Measurements from ENCODE around the gene QSOX2.

Gene QSOX2

DNA sequence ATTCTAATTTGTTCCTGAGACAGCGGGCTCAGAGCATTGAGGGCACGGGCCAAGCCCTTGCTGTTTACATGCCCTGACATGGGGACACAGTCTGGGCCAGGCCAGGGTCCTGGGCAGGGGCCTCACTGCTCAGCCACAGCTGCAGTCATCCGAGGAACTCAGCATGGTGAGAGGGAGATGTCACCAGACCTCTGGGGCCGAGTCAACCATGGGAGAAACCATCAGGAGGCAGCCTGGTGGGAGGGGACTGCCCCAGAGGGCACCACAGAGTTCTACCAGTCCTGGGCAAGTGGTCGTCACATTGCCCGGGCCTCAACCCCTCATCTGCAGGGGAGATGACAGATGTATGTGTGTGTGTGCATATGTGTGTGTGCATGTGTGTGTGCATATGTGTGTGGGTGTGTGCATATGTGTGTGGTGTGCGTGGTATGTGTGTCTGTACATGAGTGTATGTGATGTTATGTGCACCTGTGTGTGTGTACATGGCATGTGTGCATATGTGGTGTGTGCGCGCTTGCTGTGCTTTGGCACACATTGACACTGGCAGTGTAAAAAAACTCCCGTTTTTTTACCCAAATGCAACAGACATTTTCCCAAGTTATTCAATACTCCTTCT is 84.5 kb downstream of the QSOX2 start:
- Histone ChIP-seq H3K36me3 (ENCODE audit: control insufficient read depth, insufficient read depth, low read length) (no peaks in the 10 kb centered on the region), H3K27ac (ENCODE audit: insufficient read depth, low read length, poor library complexity, severe bottlenecking) (no peak overlapping the region), H3K4me3 (ENCODE audit: insufficient read depth, low read depth, low read length, poor library complexity, severe bottlenecking) (no peak overlapping the region), H3K27me3 (replicated peaks; ENCODE audit: control insufficient read depth, insufficient read depth, low read length, poor library complexity, severe bottlenecking) (peaks cover 7% of the 10 kb centered on the region), H3K4me1 (ENCODE audit: control insufficient read depth, insufficient read depth, low read length, poor library complexity, severe bottlenecking) (no peaks in the 10 kb centered on the region), H3K9me3 (ENCODE audit: control insufficient read depth, low read length) (no peaks in the 10 kb centered on the region)
- no peak for DNase-seq

DNA sequence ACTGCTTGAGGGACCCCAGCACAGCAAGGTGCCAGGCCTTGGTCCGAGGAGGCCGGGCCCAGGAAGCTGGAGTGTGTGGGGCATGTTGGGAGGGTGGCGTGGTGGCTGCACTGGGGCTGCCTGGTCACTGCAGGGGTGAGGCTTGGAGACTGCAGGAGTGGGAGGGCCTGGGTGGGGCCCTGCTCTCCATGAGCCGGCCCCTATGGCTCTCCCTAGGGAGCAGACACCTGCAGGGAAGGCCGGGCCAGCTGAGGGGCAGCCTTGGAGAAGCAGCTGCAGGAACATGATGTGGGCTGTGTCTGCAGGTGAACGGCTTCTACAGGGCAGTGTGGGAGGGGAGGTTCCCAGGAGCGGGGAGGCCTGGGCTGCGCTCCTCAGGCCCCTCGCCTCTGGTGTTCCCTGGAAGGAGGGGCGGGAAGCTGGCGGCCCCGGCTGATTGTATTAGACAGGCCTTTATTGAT is 85.2 kb downstream of the QSOX2 start:
- peaks cover 8% of the 10 kb centered on the region for H3K27me3 ChIP-seq (replicated peaks; ENCODE audit: control insufficient read depth, insufficient read depth, low read length, poor library complexity, severe bottlenecking)
- DNase-seq: no peak
- H3K36me3 ChIP-seq (ENCODE audit: control insufficient read depth, insufficient read depth, low read length): no peaks in the 10 kb centered on the region
- H3K27ac ChIP-seq (ENCODE audit: insufficient read depth, low read length, poor library complexity, severe bottlenecking): no peak overlapping the region
- no peaks in the 10 kb centered on the region for H3K4me1 ChIP-seq (ENCODE audit: control insufficient read depth, insufficient read depth, low read length, poor library complexity, severe bottlenecking)
- H3K9me3 ChIP-seq (ENCODE audit: control insufficient read depth, low read length): no peaks in the 10 kb centered on the region
- no peak overlapping the region for H3K4me3 ChIP-seq (ENCODE audit: insufficient read depth, low read depth, low read length, poor library complexity, severe bottlenecking)

DNA sequence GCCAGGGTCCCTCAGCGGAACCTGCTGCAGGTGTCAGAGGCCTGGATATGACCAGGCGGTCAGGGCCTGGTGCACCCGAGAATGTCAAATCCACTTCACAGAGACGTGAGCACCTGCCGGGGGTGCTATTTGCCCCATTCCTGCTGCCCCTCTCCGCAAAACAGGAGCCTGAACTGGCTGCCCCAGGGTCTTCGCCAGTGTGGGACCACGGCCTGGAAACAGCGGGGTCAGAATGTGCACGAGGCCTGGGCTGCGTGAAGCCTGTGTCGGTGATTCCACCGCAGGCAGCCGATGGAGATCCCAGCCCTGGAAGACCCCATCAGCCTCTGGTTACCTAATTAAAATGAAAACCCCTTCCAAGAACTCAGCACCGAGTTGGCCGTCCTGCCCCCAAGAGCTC is 85.8 kb downstream of the QSOX2 start:
- Histone ChIP-seq H3K27ac (ENCODE audit: insufficient read depth, low read length, poor library complexity, severe bottlenecking) (no peak overlapping the region), H3K9me3 (ENCODE audit: control insufficient read depth, low read length) (no peaks in the 10 kb centered on the region), H3K27me3 (replicated peaks; ENCODE audit: control insufficient read depth, insufficient read depth, low read length, poor library complexity, severe bottlenecking) (peaks cover 8% of the 10 kb centered on the region), H3K4me3 (ENCODE audit: insufficient read depth, low read depth, low read length, poor library complexity, severe bottlenecking) (no peak overlapping the region), H3K36me3 (ENCODE audit: control insufficient read depth, insufficient read depth, low read length) (no peaks in the 10 kb centered on the region), H3K4me1 (ENCODE audit: control insufficient read depth, insufficient read depth, low read length, poor library complexity, severe bottlenecking) (no peaks in the 10 kb centered on the region)
- DNase-seq: no peak

DNA sequence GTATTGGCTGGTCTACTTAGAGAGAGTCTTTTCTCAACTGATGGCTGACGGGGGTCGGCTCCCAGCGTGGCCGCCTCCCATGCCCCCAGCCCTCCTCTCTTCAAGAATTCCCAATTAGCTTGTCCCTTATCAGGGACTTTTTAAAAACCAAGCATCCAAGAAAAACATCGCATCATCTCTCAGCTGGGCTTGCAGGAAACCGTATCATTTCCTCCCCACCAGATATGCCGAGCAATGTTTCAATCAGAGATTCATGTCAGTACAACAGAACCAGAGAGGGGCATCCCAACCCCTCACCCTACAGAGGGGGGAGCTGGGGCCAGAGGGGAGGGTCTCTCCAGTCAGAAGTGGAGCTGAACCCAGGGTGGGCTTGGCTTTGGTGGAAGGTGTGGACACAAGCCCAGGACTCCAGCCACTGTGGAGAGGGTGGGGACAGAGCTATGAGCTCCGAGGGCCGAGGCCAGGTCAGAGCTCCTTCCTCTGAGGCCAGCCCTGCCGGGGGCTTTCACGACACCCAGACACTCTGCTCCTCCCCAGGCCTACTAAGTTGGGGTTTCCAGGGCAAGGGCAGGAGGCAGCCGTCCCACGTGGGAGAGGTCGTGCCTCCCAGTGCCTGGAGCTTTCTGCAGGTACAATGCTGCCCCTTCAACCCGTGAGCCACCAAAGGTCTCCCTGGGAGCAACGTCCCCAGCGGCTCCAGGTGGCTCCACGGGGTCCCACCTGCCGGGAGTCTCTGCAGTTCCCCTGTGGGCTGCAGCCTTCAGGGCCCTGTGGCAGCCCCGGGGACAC is 87.9 kb downstream of the QSOX2 start:
- H3K27ac ChIP-seq (ENCODE audit: insufficient read depth, low read length, poor library complexity, severe bottlenecking): no peak overlapping the region
- no peaks in the 10 kb centered on the region for H3K4me1 ChIP-seq (ENCODE audit: control insufficient read depth, insufficient read depth, low read length, poor library complexity, severe bottlenecking)
- no peaks in the 10 kb centered on the region for H3K9me3 ChIP-seq (ENCODE audit: control insufficient read depth, low read length)
- no peak overlapping the region for H3K4me3 ChIP-seq (ENCODE audit: insufficient read depth, low read depth, low read length, poor library complexity, severe bottlenecking)
- H3K36me3 ChIP-seq (ENCODE audit: control insufficient read depth, insufficient read depth, low read length): no peaks in the 10 kb centered on the region
- DNase-seq: no peak
- H3K27me3 ChIP-seq (replicated peaks; ENCODE audit: control insufficient read depth, insufficient read depth, low read length, poor library complexity, severe bottlenecking): peaks cover 12% of the 10 kb centered on the region
